HG03135 (cell line): ENCODE data around the gene RBM3.

ENCODE experiments used
- ATAC-seq: cut with Tn5 transposase; IDR thresholded peaks from one replicate; pipeline ENCODE4 v1.9.1; 2021; ENCODE audit warnings: mild to moderate bottlenecking, moderate library complexity; ENCODE audit not compliant: unreplicated experiment

The RBM3 gene

GRCh38 chrX:48576108-48576507 is 1.8 kb downstream of the RBM3 start:
- ATAC-seq = no peak

- no peak for ATAC-seq
These were observed 4.4 kb downstream of the RBM3 start for GRCh38 chrX:48578661-48579128.

GRCh38 chrX:48579259-48579658 is 5.0 kb downstream of the RBM3 start:
- no peak for ATAC-seq

- no peak for ATAC-seq
These were observed 6.4 kb downstream of the RBM3 start for GRCh38 chrX:48580662-48581061.

- ATAC-seq = no peak
These were observed 10.4 kb downstream of the RBM3 start for GRCh38 chrX:48584698-48585097.

GRCh38 chrX:48589482-48590162 is 15.3 kb downstream of the RBM3 start:
- no peak for ATAC-seq

GRCh38 chrX:48590203-48591103 is 16.2 kb downstream of the RBM3 start:
- ATAC-seq = no peak

GRCh38 chrX:48591255-48591791 is 17.0 kb downstream of the RBM3 start:
- no peak for ATAC-seq

GRCh38 chrX:48592971-48593370 is 18.7 kb downstream of the RBM3 start:
- ATAC-seq = no peak

GRCh38 chrX:48595929-48596328 is 21.6 kb downstream of the RBM3 start:
- no peak for ATAC-seq

- peak; percentile 60 for ATAC-seq
These were observed 23.3 kb downstream of the RBM3 start, which contains the start of gene WDR13 for GRCh38 chrX:48597353-48598264. Gene WDR13, plus strand, starts transcription at chrX:48597492. Its CDS starts 505 bp downstream, at chrX:48597997.

GRCh38 chrX:48598614-48599013 is 24.3 kb downstream of the RBM3 start:
- ATAC-seq = no peak

- ATAC-seq = no peak
These were observed 25.1 kb downstream of the RBM3 start for GRCh38 chrX:48599341-48599740.

- no peak for ATAC-seq
These were observed 25.9 kb downstream of the RBM3 start for GRCh38 chrX:48600226-48600625.

- no peak for ATAC-seq
These were observed 27.6 kb downstream of the RBM3 start for GRCh38 chrX:48601741-48602394.

- ATAC-seq = no peak
These were observed 30.4 kb downstream of the RBM3 start for GRCh38 chrX:48604701-48605100.

- ATAC-seq = no peak
These were observed 31.8 kb downstream of the RBM3 start for GRCh38 chrX:48606091-48606490.

- ATAC-seq = no peak
These were observed 37.4 kb downstream of the RBM3 start for GRCh38 chrX:48611703-48612102.

GRCh38 chrX:48613502-48614160 is 39.3 kb downstream of the RBM3 start:
- ATAC-seq = no peak

GRCh38 chrX:48616576-48616975 is 42.3 kb downstream of the RBM3 start:
- ATAC-seq = no peak
